ENCODE measurements around the gene CATSPERD.

DNA sequence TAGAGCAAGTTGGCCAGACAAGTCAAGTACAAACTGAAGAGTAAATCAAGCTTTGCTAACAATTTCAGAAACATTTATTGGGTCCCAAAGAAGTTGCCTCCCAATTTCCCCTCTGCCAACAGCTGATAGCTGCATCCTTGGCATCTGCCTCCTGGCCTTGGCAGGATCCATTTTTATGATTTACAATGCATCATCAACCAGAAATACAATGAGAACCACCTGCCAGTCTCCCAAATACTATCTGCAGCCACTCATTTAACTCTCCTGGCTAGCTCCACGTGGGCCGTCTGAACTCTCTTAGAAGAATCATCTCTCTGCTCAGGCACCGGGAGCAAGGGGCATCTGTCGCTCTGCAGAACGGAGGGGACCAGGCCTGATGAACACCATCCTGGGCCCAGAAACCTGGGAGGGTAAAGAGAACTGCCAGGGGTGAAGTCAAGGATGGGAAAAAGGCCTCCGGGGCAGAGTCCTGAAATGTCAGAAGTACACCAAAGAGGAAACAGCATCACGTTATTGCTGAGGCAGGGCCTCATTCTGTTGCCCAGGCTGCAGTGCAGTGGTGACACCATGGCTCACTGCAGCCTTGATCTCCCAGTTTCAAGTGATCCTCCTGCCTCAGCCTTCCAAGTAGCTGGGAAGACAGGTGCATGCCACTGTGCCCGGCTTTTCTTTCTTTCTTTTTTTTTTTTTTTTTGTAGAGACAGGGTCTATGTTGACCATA lies 3.1 kb upstream of the CATSPERD start:
- TF ChIP-seq CTCF (IDR thresholded peaks at IDR 0.05; ENCODE audit: low read depth, low read length) = no peak
- TF ChIP-seq, protein P1, sequence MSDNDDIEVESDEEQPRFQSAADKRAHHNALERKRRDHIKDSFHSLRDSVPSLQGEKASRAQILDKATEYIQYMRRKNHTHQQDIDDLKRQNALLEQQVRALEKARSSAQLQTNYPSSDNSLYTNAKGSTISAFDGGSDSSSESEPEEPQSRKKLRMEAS (IDR thresholded peaks at IDR 0.05; ENCODE audit: low read depth, low read length) = no peak
